ENCODE data around the gene HS6ST2. TPM values are rescaled to one million over a fixed set of nuclear protein-coding genes. Genes with fewer than 3 reads are reported as not detected.

The HS6ST2 gene
- total RNA-seq, 2 donors from 2014 or later = 0.85 to 2.0 TPM

GRCh38 chrX:132763528-132763927, 194.9 kb downstream of the HS6ST2 start:
- no peak overlapping the region for H3K4me3 ChIP-seq
- no peak for TF ChIP-seq CTCF (IDR thresholded peaks at IDR 0.05)
- no peak overlapping the region for H3K9ac ChIP-seq (ENCODE audit: low read depth in 2 of 2, low read length in 2 of 2)
- no peaks in the 10 kb centered on the region for H3K36me3 ChIP-seq
- H3K9me3 ChIP-seq = no peaks in the 10 kb centered on the region
- no peaks in the 10 kb centered on the region for H3K27me3 ChIP-seq
- DNase-seq = no peak
- H3K27ac ChIP-seq = no peak overlapping the region
- intact Hi-C loops (cut with DNase I) = no loop called here
- no peaks in the 10 kb centered on the region for H3K4me1 ChIP-seq

- Histone ChIP-seq H3K36me3 (no peaks in the 10 kb centered on the region), H3K27ac (no peak overlapping the region), H3K9me3 (no peaks in the 10 kb centered on the region), H3K4me1 (no peaks in the 10 kb centered on the region), H3K27me3 (no peaks in the 10 kb centered on the region), H3K9ac (ENCODE audit: low read depth in 2 of 2, low read length in 2 of 2) (no peak overlapping the region), H3K4me3 (no peak overlapping the region)
- TF ChIP-seq CTCF (IDR thresholded peaks at IDR 0.05) = no peak
- DNase-seq = no peak
- intact Hi-C loops (cut with DNase I) = no loop called here
Observed at GRCh38 chrX:132758759-132759158, 199.7 kb downstream of the HS6ST2 start.

- H3K36me3 ChIP-seq = no peaks in the 10 kb centered on the region
- no peaks in the 10 kb centered on the region for H3K27me3 ChIP-seq
- no peak for TF ChIP-seq CTCF (IDR thresholded peaks at IDR 0.05)
- no peak overlapping the region for H3K4me3 ChIP-seq
- intact Hi-C loops (cut with DNase I) = no loop called here
- no peak for DNase-seq
- H3K9ac ChIP-seq (ENCODE audit: low read depth in 2 of 2, low read length in 2 of 2) = no peak overlapping the region
- H3K4me1 ChIP-seq = no peaks in the 10 kb centered on the region
- no peak overlapping the region for H3K27ac ChIP-seq
- H3K9me3 ChIP-seq = no peaks in the 10 kb centered on the region
Observed at GRCh38 chrX:132757066-132757623, 201.3 kb downstream of the HS6ST2 start.

GRCh38 chrX:132756439-132756838, 202.0 kb downstream of the HS6ST2 start:
- intact Hi-C loops (cut with DNase I) = no loop called here
- Histone ChIP-seq H3K4me1 (no peaks in the 10 kb centered on the region), H3K36me3 (no peaks in the 10 kb centered on the region), H3K9ac (ENCODE audit: low read depth in 2 of 2, low read length in 2 of 2) (no peak overlapping the region), H3K9me3 (no peaks in the 10 kb centered on the region), H3K27ac (no peak overlapping the region), H3K4me3 (no peak overlapping the region), H3K27me3 (no peaks in the 10 kb centered on the region)
- no peak for DNase-seq
- no peak for TF ChIP-seq CTCF (IDR thresholded peaks at IDR 0.05)

GRCh38 chrX:132751063-132751690, 207.3 kb downstream of the HS6ST2 start:
- Histone ChIP-seq H3K27ac (no peak overlapping the region), H3K9ac (ENCODE audit: low read depth in 2 of 2, low read length in 2 of 2) (no peak overlapping the region), H3K4me3 (no peak overlapping the region), H3K4me1 (no peaks in the 10 kb centered on the region), H3K27me3 (no peaks in the 10 kb centered on the region), H3K36me3 (no peaks in the 10 kb centered on the region), H3K9me3 (no peaks in the 10 kb centered on the region)
- intact Hi-C loops (cut with DNase I) = no loop called here
- no peak for TF ChIP-seq CTCF (IDR thresholded peaks at IDR 0.05)
- no peak for DNase-seq
